Spleen (tissue), 11 donors: ENCODE measurements around the gene TXNDC2. TPM values are rescaled to one million over a fixed set of nuclear protein-coding genes. Genes with fewer than 3 reads are reported as not detected.

Experiments used
- DNase-seq: peaks from one replicate; pipeline ENCODE4 v3.0.0-alpha.2; 2020
- H3K27ac ChIP-seq, 8 donors: fragments of 200-600 bp; sonication (generic) in 7 of 8; 1 replicate in 4 of 8; 2 replicates in 4 of 8; pipeline versions ENCODE4 v1.5.0 to v1.8.0; 2016 to 2021; ENCODE audit warnings: inconsistent platforms in 4 of 8, mild to moderate bottlenecking in 4 of 8, moderate library complexity in 1 of 8
- H3K27me3 ChIP-seq, 7 donors: fragments of 200-600 bp; sonication (generic) in 6 of 7; replicated peaks in 1 of 7; 1 replicate in 4 of 7; 2 replicates in 3 of 7; pipeline versions ENCODE4 v1.5.0 to v1.8.0; 2016 to 2021; ENCODE audit warnings: inconsistent platforms in 3 of 7, mild to moderate bottlenecking in 1 of 7
- H3K36me3 ChIP-seq, 6 donors: fragments of 200-600 bp; sonication (generic) in 5 of 6; 1 replicate in 4 of 6; 2 replicates in 2 of 6; pipeline versions ENCODE4 v1.5.0 to v1.8.0; 2016 to 2021; ENCODE audit warnings: inconsistent platforms in 2 of 6
- H3K4me1 ChIP-seq, 6 donors: fragments of 200-600 bp; sonication (generic) in 5 of 6; 1 replicate in 3 of 6; 2 replicates in 3 of 6; pipeline versions ENCODE4 v1.5.0 to v1.8.0; 2016 to 2021; ENCODE audit warnings: inconsistent platforms in 3 of 6
- H3K4me3 ChIP-seq, 8 donors: fragments of 200-600 bp; sonication (generic) in 7 of 8; 1 replicate in 4 of 8; 2 replicates in 4 of 8; pipeline versions ENCODE4 v1.5.0 to v1.8.0; 2016 to 2021; ENCODE audit warnings: inconsistent platforms in 4 of 8, mild to moderate bottlenecking in 4 of 8, moderate library complexity in 2 of 8
- H3K9me3 ChIP-seq, 8 donors: fragments of 200-600 bp; sonication (generic) in 7 of 8; 1 replicate in 4 of 8; 2 replicates in 4 of 8; pipeline versions ENCODE4 v1.5.0 to v1.8.0; 2016 to 2021; ENCODE audit warnings: inconsistent platforms in 4 of 8
- POLR2A ChIP-seq, 3 donors: fragments of 450-650 bp; IDR thresholded peaks; one replicate each; pipeline ENCODE4 v1.5.1; 2017; ENCODE audit warnings: antibody characterized with exemption in 3 of 3, mild to moderate bottlenecking in 1 of 3
- POLR2AphosphoS5 ChIP-seq, 3 donors: sonication (generic); formaldehyde crosslinking; IDR thresholded peaks; one replicate each; pipeline ENCODE4 v1.5.1; 2017; ENCODE audit warnings: antibody characterized with exemption in 3 of 3
- WGBS, 5 donors: extraction: QIAGEN DNeasy Blood & Tissue Kit in 3 of 5; methylation state at CpG; one replicate each; pipeline versions ENCODE4 v1.1.5 to v1.1.7; 2013 to 2018; 5-methylcytosine and 5-hydroxymethylcytosine counted together
- intact Hi-C: fragments of 100-400 bp; cut with DNase I; formaldehyde crosslinking; loops from one replicate; pipeline ENCODE4 v1.15.0; 2023; ENCODE audit warnings: low total_unique reads
- polyA plus RNA-seq, 3 donors: library from polyadenylated mRNA; stranded (reverse); fragments of 200-250 nt; gene quantifications; one replicate each; pipeline ENCODE4 v1.2.1, GENCODE V29; 2013
- small RNA-seq, 4 donors: library from RNA; depleted of rRNA; stranded (forward); fragments of <200 nt; gene quantifications; one replicate each; pipeline ENCODE3, GENCODE V24; 2016
- total RNA-seq, 7 donors: library from RNA; depleted of rRNA in 3 of 7; stranded (reverse); fragments of >200 nt in 3 of 7; fragmentation: NEBNext Ultra II Directional in 4 of 7; extraction: Animal tissue kit (Norgen Biotek cat#: 25700) in 4 of 7; gene quantifications; one replicate each; pipeline versions ENCODE4 v1.1.0 to v1.2.1, GENCODE V29; 2016 to 2021
- TF ChIP-seq, protein P1 (sequence below), 11 experiments: fragments of 200-600 bp in 7 of 11; fragments of 450-650 bp in 4 of 11; sonication (generic) in 4 of 11; IDR thresholded peaks in 8 of 11; conservative IDR thresholded peaks in 3 of 11; 1 replicate in 7 of 11; 2 replicates in 4 of 11; pipeline versions ENCODE4 v1.4.0 to v1.8.0; 2016 to 2021; ENCODE audit warnings: antibody characterized with exemption in 11 of 11, inconsistent platforms in 4 of 11, mild to moderate bottlenecking in 1 of 11
- donor health status: healthy with polysubstance abuse.
- donor health status: DM: no; HTN: no; CAD: no; lungs with moderate emphysema.
- donor health status: DM: no; HTN: no; CAD: no.
- donor health status: Bipolar disorder and iron deficiency.
- donor health status: healthy.
- donor health status: DM: no; HTN: no; CAD: no.
- donor health status: DM: yes; HTN: yes; CAD: no.

Gene TXNDC2
- total and polyA plus RNA-seq, 10 donors = 0.03 to 0.93 (median 0.41) TPM; not detected in 4

DNA sequence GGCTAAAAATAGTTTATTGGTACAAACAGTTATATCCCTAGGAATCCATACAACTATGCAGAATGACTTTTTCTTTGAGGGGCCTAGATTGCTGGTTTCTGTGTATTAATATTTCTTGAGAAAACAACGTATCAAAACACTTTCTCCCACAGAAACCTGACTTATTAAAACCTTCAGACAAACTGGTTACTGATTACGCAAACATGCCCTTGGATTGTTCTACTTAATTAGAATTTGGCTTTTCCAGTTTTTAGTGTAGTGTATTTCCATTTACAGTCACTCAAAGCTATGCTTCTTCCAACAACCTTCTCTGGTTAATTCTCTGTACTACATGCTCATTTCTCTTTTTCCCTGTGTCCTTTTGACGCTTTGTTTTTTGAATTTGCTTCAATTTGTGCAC, 48.1 kb downstream of the TXNDC2 start:
- Histone ChIP-seq H3K9me3 (no peaks in the 10 kb centered on the region), H3K36me3 (peaks cover 0 to 73% (median 43%) of the 10 kb centered on the region in 6 donors), H3K27me3 (no peaks in the 10 kb centered on the region), H3K27ac (no peak overlapping the region), H3K4me3 (no peak overlapping the region), H3K4me1 (peaks cover 8 to 53% (median 33%) of the 10 kb centered on the region in 6 donors)
- no peak for TF ChIP-seq POLR2A (IDR thresholded peaks at IDR 0.05)
- TF ChIP-seq POLR2AphosphoS5 (IDR thresholded peaks at IDR 0.05) = no peak
- TF ChIP-seq, protein P1, sequence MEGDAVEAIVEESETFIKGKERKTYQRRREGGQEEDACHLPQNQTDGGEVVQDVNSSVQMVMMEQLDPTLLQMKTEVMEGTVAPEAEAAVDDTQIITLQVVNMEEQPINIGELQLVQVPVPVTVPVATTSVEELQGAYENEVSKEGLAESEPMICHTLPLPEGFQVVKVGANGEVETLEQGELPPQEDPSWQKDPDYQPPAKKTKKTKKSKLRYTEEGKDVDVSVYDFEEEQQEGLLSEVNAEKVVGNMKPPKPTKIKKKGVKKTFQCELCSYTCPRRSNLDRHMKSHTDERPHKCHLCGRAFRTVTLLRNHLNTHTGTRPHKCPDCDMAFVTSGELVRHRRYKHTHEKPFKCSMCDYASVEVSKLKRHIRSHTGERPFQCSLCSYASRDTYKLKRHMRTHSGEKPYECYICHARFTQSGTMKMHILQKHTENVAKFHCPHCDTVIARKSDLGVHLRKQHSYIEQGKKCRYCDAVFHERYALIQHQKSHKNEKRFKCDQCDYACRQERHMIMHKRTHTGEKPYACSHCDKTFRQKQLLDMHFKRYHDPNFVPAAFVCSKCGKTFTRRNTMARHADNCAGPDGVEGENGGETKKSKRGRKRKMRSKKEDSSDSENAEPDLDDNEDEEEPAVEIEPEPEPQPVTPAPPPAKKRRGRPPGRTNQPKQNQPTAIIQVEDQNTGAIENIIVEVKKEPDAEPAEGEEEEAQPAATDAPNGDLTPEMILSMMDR (IDR thresholded peaks at IDR 0.05 in 8 of 11, conservative IDR thresholded peaks at IDR 0.05 in 3 of 11) = no peak
- 92 to 98% (median 95%) methylated on average over 3 of the region's 3 CpGs for WGBS, 5 donors
- intact Hi-C loops = no loop called here
- no peak for DNase-seq

GRCh38 chr18:9934274-9934673, 48.5 kb downstream of the TXNDC2 start:
- no peak for DNase-seq
- no peak overlapping the region for H3K27ac ChIP-seq
- intact Hi-C loops = no loop called here
- peaks cover 0 to 77% (median 46%) of the 10 kb centered on the region in 6 donors for H3K36me3 ChIP-seq
- no peak overlapping the region for H3K4me3 ChIP-seq
- WGBS, 5 donors = 90 to 96% (median 95%) methylated on average over 3 of the region's 3 CpGs
- H3K27me3 ChIP-seq = no peaks in the 10 kb centered on the region
- TF ChIP-seq, protein P1 (IDR thresholded peaks at IDR 0.05 in 8 of 11, conservative IDR thresholded peaks at IDR 0.05 in 3 of 11) = no peak
- TF ChIP-seq POLR2AphosphoS5 (IDR thresholded peaks at IDR 0.05) (no peak), POLR2A (IDR thresholded peaks at IDR 0.05) (no peak)
- H3K9me3 ChIP-seq = no peaks in the 10 kb centered on the region
- H3K4me1 ChIP-seq = peaks cover 4 to 49% (median 29%) of the 10 kb centered on the region in 6 donors

Small RNA genes within 50 kb of the gene (small RNA-seq; reads per million reads assigned to genes)
- gene RNA5SP449 (0 reads per million in 4 donors), gene RNA5SP450 (2.9 to 8.8 (median 3.7) reads per million in 4 donors)

Other genes with a start within 250 kb of the TXNDC2 start
- gene RAB31, start 177.7 kb upstream of the TXNDC2 start, total RNA-seq = 100 to 1,000 TPM in 1 of 7 donors, 10 to 100 TPM in 6; 51.7 to 112 (median 83.1) TPM
- 10 to 100 TPM; 12.3 to 22.9 (median 15.6) TPM for gene RAB31, start 177.7 kb upstream of the TXNDC2 start, polyA plus RNA-seq
- 100 to 1,000 TPM; 141 to 290 (median 205) TPM for gene VAPA, start 28.0 kb downstream of the TXNDC2 start, total RNA-seq
- gene VAPA, start 28.0 kb downstream of the TXNDC2 start, polyA plus RNA-seq = 10 to 100 TPM; 53.1 to 92.5 (median 92.5) TPM